ENCODE data around the gene C5orf34.
"Not testable (repeated sequence)": the region's sequence is repeated elsewhere in the genome, so short reads cannot be mapped to it uniquely, and the experiment has no call there.

- TF ChIP-seq POLR2AphosphoS5 (IDR thresholded peaks at IDR 0.05; ENCODE audit: insufficient read depth, low read depth, low read length); CTCF (IDR thresholded peaks at IDR 0.05; ENCODE audit: extremely low read depth in 1 of 2, insufficient read depth in 1 of 2, low read depth in 1 of 2, low read length in 2 of 2); JUN (IDR thresholded peaks at IDR 0.05; ENCODE audit: borderline replicate concordance, insufficient read depth, insufficient read length, low read depth); EZH2 (IDR thresholded peaks at IDR 0.05; ENCODE audit: borderline replicate concordance, low read depth, low read length, severe bottlenecking): not testable (repeated sequence)
- TF ChIP-seq, protein P1, sequence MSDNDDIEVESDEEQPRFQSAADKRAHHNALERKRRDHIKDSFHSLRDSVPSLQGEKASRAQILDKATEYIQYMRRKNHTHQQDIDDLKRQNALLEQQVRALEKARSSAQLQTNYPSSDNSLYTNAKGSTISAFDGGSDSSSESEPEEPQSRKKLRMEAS (IDR thresholded peaks at IDR 0.05; ENCODE audit: insufficient read depth, insufficient read length) = not testable (repeated sequence)
These were observed 73.4 kb downstream of the C5orf34 start for GRCh38 chr5:43441575-43441974.
